ENCODE measurements around the gene ERBIN.

Gene ERBIN

DNA sequence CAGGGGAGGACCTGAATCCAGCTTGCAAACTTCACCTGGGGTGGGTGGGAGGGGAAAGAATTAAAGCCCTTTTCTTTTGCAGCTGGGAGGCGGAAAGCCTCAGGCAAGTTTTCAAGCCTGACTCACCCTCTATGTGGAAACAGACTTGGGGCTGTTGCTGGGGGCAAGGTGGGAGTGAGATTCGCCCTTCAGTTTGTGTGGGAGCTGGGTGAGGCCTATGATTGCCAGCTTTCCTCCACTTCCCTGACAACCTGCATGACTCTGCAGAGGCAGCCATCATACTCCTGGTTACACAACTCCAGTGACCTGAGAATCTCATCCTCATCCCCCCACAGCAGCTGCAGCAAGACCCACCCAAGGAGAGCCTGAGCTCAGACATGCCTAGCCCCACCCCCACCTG is 174.5 kb downstream of the ERBIN start:
- DNase-seq (ENCODE audit: extremely low spot score), result no peak
- CTCF ChIA-PET, result interaction anchor here (0.9 to 1.1 kb wide), 2 partner anchors 9 to 26 kb away, joined by 4 read pairs; no protein-coding TSS in a partner anchor
- POLR2A ChIA-PET, result no interaction called here
- TF ChIP-seq, protein P1, sequence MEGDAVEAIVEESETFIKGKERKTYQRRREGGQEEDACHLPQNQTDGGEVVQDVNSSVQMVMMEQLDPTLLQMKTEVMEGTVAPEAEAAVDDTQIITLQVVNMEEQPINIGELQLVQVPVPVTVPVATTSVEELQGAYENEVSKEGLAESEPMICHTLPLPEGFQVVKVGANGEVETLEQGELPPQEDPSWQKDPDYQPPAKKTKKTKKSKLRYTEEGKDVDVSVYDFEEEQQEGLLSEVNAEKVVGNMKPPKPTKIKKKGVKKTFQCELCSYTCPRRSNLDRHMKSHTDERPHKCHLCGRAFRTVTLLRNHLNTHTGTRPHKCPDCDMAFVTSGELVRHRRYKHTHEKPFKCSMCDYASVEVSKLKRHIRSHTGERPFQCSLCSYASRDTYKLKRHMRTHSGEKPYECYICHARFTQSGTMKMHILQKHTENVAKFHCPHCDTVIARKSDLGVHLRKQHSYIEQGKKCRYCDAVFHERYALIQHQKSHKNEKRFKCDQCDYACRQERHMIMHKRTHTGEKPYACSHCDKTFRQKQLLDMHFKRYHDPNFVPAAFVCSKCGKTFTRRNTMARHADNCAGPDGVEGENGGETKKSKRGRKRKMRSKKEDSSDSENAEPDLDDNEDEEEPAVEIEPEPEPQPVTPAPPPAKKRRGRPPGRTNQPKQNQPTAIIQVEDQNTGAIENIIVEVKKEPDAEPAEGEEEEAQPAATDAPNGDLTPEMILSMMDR (IDR thresholded peaks at IDR 0.05; ENCODE audit: control extremely low read depth, extremely low read depth, low read depth, missing control alignments), result no peak

DNA sequence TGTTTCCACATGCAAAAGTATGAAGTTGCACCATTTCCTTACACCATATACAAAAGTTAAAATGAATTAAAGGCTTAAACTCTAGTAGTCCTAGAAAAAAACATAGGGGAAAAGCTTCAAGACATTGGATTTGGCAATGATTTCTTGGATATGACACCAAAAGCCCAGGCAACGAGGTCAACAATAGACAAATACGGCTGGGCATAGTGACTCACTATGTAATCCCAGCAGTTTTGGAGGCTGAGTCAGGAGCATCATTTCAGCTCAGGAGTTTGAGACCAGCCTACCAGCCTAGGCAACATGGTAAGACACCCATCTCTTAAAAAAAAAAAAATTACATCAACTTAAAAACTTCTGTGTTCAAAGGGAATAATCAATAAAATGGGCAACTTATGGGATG is 186.8 kb downstream of the ERBIN start:
- DNase-seq (ENCODE audit: extremely low spot score), result no peak
- ChIA-PET CTCF (no interaction called here), POLR2A (no interaction called here)
- TF ChIP-seq, protein P1 (IDR thresholded peaks at IDR 0.05; ENCODE audit: control extremely low read depth, extremely low read depth, low read depth, missing control alignments), result no peak

DNA sequence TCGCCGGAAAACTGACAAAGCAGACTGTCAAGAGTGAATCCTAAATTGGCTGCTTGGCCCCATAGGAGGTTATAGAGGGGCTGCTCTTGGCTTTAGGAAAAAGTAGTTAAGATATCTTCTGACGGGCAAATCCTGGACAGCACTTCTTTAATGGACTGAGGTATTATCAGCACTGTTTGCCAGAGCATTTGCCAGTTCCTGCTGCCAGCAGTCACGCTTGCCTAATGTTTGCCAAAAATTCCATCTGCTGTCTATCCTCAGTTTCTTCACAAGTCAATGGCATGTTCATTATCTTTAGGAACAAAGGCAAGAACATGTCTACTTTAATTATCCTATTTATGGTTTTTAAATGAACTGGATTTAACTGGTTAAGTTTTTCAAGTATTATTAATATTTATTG is 191.9 kb downstream of the ERBIN start:
- POLR2A ChIA-PET, result no interaction called here
- TF ChIP-seq, protein P1 (IDR thresholded peaks at IDR 0.05; ENCODE audit: control extremely low read depth, extremely low read depth, low read depth, missing control alignments), result no peak

DNA sequence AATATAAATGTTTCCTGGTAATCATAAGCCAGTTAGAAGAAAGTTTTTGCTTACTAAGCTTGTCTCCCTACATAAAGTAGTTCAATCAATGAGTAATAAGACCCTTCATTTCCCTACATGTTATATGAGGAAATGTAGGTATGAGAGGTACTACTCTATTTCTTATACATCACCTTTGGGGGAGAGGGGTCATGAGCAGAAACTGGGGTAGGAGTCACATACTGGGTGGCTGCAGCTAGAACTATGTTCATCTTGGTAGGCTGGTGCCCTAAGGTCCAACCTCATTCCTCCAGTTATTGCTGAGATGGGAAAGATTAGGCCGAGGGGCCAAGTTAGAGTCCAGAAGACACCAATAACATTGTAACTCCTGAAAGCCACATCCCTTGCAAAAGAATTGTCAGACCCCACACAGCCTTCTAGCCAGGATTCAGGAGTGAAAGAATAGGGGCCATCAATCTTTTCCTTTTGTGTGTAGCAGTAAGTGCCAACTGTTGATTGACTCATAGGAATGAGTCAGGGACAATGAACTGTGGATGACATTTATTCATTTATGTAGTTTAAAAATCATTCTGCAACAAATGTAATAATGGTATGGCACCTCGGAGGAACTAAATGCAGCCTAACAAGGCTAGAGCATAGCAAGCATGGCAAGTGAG is 196.1 kb downstream of the ERBIN start:
- DNase-seq (ENCODE audit: extremely low spot score), result no peak
- ChIA-PET CTCF (no interaction called here), POLR2A (no interaction called here)
- TF ChIP-seq, protein P1 (IDR thresholded peaks at IDR 0.05; ENCODE audit: control extremely low read depth, extremely low read depth, low read depth, missing control alignments), result no peak

More for the DNA sequence above, 191.9 kb downstream of the ERBIN start:
- DNase-seq (ENCODE audit: extremely low spot score), result no peak
- CTCF ChIA-PET, result no interaction called here

DNA sequence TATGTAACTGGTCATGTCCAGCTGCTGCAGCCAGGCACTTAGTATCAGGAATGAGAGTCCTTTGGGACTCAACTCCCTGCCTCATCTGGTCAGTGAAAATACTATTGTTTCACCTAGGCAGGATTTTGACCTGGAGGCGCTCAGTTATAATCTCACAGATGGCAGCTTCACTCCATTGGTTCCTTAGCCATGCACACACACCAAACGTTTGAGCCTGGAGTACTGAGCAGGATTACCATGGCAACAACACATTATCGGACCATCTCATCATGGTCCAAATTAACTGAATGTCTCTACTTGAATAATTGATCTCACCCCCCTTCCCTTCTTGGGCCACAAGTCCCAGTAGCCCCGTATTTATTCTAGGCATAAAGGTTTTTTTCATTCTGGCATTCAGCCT is 202.8 kb downstream of the ERBIN start:
- TF ChIP-seq, protein P1 (IDR thresholded peaks at IDR 0.05; ENCODE audit: control extremely low read depth, extremely low read depth, low read depth, missing control alignments), result no peak
- ChIA-PET CTCF (no interaction called here), POLR2A (no interaction called here)
- DNase-seq (ENCODE audit: extremely low spot score), result no peak

GRCh38 chr5:66130493-66130892 is 204.1 kb downstream of the ERBIN start:
- no peak for DNase-seq (ENCODE audit: extremely low spot score)
- ChIA-PET CTCF (no interaction called here), POLR2A (no interaction called here)
- TF ChIP-seq, protein P1 (IDR thresholded peaks at IDR 0.05; ENCODE audit: control extremely low read depth, extremely low read depth, low read depth, missing control alignments), result no peak

Data from GM10248 (cell line).